HG03135 (cell line): ENCODE data around the gene UBE2QL1.

Experiments
- ATAC-seq: cut with Tn5 transposase; IDR thresholded peaks from one replicate; pipeline ENCODE4 v1.9.1; 2021; ENCODE audit warnings: mild to moderate bottlenecking, moderate library complexity; ENCODE audit not compliant: unreplicated experiment

Gene UBE2QL1

DNA sequence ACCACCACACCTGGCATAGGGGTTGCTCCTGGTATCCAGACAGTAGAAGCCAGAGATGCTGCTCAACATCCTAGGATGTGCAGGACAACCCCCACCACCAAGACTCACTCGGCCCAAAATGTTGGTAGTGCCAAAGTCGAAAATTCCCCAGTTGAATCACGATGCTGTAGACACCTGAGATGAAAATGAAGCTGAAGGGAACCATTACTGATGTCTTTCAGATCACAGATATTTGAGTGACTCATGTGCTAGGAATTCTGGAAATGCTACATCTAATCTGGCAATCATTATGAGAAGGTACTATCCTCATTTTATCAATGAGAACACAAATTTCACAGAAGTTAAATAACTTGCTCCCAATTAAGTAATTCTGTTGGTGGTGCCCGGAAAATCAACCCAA lies 21.0 kb upstream of the UBE2QL1 start:
- ATAC-seq: no peak

- ATAC-seq: no peak
These were observed 18.1 kb upstream of the UBE2QL1 start for GRCh38 chr5:6430418-6431028.

DNA sequence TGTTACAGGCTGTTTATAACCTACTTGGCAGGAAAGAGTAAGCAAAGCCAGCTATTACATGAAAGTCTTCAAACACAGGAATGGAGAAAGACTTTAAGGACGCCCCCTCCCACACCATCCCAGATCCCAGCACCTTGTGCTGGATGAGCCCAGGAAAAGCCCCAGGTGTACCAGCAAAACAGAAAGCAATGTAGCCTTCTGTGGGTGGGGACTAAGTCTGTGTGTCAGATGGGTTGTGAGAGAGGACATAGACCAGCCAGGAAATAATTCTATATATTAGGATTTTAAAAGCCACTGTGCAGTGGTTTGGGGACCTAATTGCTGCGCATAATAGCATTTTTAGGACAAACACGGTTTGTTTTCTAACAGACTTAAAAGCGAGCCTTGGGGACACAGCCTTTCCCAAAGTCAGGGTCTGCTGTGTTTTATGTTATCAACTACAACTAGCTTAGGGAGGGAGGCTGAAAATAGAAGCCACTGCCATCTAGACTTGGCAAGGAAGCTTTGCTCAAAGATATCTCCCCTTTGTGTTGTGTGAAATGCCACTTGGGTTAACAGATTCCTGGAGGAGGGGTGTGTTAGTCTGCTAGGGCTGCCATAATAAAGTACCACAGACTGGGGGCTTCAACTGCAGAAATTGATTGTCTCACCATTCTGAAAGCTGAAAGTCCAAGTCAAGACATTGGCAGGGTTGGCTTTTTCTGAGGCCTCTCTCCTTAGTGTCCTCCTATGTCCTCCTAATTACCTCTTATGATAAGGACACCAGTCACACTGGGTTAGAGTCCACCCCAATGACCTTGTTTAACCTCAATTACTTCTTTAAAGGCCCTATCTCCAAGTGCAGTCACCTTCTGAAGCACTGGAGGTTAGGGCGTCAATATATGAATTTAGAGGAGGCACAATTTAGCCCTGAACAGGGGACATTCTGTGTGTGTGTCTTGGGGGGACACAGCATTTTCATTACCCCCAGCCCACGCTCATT lies 17.2 kb upstream of the UBE2QL1 start:
- no peak for ATAC-seq

- ATAC-seq: no peak
These were observed 16.5 kb upstream of the UBE2QL1 start for GRCh38 chr5:6432206-6432605.

- no peak for ATAC-seq
These were observed 13.9 kb upstream of the UBE2QL1 start for GRCh38 chr5:6434731-6435130.

- ATAC-seq: no peak
These were observed 13.3 kb upstream of the UBE2QL1 start for GRCh38 chr5:6435356-6435755.

- no peak for ATAC-seq
These were observed 11.8 kb upstream of the UBE2QL1 start for GRCh38 chr5:6436715-6437331.

DNA sequence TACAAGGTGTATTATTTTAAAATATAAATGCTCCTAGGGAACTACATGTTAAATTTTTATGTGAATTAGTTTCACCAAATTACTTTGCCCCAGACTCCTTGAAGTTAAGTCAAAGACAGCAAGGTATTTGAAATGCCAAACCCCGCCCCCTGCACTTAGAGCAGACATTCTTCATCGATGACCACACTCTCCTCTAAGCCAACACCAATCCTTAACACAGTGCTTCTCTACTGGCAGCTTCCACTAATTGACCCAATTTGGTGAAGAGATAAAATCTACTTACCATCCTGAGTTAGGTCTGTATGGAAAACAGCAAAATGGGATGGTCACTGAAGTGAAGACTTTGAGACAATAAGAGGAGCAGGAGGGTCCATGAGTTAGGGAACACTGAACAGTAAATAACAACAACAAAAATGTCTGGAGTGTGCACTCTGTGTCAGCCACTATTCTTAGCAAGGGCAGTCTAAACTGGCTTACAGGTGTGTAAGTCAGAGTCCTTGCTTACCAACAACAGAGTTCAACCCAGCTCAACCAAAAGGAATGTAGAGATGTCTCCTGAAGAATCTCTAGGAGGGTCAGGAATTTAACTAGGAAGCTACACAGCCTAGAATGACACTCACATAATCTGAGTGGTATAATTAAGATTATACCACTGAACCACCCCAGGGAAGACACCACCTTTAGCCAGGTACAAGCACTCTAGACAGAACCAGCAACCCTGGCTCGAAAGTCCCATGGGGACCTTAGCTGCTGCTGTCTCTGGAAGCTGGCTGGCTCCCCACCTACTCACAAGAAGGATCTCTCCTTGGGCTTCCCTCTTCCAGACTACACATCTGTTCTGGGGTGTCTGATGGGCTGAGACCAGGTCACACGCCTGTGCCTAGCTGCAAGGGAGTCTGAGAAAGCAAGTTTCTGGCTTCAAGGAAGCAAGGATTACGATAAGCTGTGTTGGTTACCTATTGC lies 8.8 kb upstream of the UBE2QL1 start:
- ATAC-seq: no peak

- ATAC-seq: no peak
These were observed 6.3 kb upstream of the UBE2QL1 start for GRCh38 chr5:6442333-6442732.

- no peak for ATAC-seq
These were observed 5.3 kb upstream of the UBE2QL1 start for GRCh38 chr5:6443326-6443725.

GRCh38 chr5:6446042-6446441 lies 2.6 kb upstream of the UBE2QL1 start:
- no peak for ATAC-seq

DNA sequence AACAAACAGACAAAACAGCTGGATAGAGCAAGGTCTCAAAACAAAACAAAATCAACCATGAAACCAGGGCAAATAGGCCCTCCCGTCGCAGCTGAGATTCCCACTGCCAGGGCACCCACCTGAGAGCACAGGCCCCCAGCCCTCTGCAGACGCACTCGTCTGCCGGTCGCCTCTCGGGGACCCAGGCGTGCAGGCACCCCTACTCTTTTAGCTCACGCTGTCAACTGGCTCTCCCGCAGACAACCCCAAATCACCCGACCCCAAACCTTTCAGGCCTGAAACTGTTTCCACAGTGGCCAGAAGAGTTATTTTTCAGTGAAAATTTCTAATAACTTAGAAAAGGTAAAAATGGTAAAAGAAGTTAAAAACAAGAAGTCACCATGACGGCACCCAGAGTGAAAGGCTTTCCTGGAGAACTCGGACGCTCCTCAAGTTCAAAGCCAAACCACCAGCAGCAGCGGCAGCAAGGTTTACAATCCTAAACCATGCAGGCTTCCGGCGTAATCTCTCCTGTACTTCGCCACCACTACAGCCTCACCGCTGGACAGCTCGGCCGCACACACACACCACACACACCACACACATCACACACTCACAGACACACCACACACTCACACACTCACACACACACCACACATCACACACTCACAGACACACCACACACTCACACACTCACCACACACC lies 1.9 kb upstream of the UBE2QL1 start:
- no peak for ATAC-seq

DNA sequence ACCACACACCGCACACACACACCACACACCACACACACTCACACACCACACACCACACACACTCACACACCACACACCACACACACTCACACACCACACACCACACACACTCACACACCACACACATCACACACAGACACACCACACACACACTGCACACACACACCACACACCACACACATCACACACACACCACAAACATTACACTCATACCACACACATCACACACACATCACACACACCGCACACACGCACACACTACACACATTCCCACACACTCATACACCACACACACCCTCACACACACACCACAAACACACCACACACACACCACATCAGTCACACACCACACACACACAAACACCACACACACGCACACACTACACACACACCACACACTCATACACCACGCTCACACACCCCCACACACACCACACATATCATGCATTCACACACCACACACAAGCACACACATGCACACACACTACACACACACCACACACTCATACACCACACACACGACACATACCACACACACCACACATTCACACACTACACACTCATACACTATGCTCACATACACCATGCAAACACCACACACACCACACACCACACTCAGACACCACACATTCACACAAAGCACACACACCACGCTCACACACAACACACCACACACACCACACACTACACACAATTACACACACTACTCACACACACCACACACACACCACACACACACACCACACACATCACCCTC lies 1.1 kb upstream of the UBE2QL1 start:
- ATAC-seq: no peak

- ATAC-seq: no peak
These were observed 543 bp upstream of the UBE2QL1 start for GRCh38 chr5:6448141-6448491.

GRCh38 chr5:6449465-6450158 lies 953 bp downstream of the UBE2QL1 start:
- ATAC-seq: no peak

DNA sequence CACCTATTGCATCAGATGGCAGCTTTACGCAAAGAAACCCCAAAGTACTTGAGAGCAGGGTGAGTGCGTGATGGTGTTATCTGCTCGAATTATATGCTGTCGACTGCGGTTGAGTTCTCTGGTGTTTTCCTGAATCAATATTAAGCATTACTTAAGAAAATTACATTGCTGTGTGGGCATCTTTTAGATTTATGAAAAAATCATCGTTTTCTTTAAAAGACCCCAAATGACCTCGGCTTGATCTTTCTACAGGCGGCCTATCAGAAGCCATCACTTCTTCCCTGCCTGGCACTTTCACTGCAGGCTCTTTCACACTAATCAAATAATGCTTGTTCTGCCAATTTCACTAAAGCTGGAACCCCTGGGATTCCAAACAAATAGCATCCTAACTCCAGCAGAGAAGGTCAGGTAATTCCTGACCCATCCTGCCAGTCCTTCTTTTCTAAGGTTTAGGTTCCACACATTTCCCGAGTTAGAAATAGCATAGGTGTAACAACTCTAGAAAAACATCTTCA lies 1.7 kb downstream of the UBE2QL1 start:
- ATAC-seq: no peak

GRCh38 chr5:6452622-6453504 lies 4.2 kb downstream of the UBE2QL1 start:
- ATAC-seq: no peak
